KBM-7 (cell line): ENCODE measurements around the gene OR5AU1.
"Not testable (repeated sequence)": the region's sequence is repeated elsewhere in the genome, so short reads cannot be mapped to it uniquely, and the experiment has no call there.

Source experiments
- DNase-seq: peaks from one replicate; pipeline ENCODE4 v3.0.0-alpha.2; 2015
- in situ Hi-C: fragments of 300-500 bp; cut with MboI; formaldehyde crosslinking; loops from 2 replicates; pipeline ENCODE4 v1.14.3; 2020; ENCODE audit warnings: low sequenced_read_pairs, low pct_unique_long_range_greater_than_20kb, mixed read lengths

Gene OR5AU1

GRCh38 chr14:21184254-21184653, 28.4 kb upstream of the OR5AU1 start:
- no peak for DNase-seq
- in situ Hi-C loops: no loop called here

DNA sequence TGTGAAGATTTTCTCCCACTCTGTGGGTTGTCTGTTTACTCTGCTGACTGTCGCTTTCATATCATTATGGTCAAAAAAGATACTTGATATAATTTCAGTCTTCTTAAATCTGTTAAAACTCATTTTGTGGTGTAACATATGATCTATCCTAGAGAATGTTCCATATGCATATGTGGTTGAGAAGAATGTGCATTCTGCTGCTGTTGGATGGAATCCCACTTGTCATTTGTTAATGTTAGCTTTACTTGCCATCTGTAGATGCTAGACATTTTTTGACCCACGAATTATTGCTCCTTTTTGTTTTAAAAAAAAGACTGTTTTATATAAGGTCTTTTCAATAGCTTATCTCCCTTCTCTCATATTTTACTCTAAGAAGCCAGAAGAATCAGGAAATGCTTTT, 26.3 kb upstream of the OR5AU1 start:
- no peak for DNase-seq
- in situ Hi-C loops: no loop called here

DNA sequence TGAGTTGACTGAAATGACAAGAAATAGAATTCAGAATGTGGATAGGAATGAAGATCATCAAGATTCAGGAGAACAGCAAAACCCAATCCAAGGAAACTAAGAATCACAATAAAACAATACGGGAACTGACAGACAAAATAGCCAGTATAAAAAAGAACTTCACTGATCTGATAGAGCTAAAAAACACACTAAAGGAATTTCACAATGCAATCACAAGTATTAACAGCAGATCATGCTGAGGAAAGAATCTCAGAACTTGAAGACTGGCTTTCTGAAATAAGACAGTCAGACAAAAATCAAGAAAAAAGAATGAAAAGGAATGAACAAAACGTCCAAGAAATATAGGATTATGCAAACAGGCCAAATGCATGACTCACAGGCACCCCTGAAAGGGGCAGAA, 15.3 kb upstream of the OR5AU1 start:
- in situ Hi-C loops: no loop called here
- no peak for DNase-seq

DNA sequence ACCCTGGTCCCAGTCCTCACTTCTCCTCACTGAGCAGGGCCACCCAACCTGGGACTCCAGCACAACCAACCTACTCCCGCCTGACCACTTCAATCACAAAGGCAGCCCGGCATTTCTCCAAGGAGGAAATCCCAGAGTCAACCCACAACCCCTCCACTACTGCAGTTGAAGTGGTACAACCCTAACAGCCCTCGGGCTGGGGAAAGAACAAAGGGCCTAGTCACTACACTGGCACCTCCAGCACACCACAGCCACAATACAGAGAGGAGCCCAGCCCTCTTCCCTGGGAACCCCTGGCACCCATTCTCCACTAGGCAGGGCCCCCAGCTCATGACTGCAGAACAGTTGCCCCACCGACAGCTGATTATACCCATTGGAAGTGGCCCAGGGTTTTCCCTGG, 13.7 kb upstream of the OR5AU1 start:
- in situ Hi-C loops: no loop called here
- no peak for DNase-seq

GRCh38 chr14:21168055-21168454, 12.2 kb upstream of the OR5AU1 start:
- in situ Hi-C loops: no loop called here
- DNase-seq: no peak

GRCh38 chr14:21165670-21166069, 9.8 kb upstream of the OR5AU1 start:
- DNase-seq, in situ Hi-C loops: not testable (repeated sequence)

DNA sequence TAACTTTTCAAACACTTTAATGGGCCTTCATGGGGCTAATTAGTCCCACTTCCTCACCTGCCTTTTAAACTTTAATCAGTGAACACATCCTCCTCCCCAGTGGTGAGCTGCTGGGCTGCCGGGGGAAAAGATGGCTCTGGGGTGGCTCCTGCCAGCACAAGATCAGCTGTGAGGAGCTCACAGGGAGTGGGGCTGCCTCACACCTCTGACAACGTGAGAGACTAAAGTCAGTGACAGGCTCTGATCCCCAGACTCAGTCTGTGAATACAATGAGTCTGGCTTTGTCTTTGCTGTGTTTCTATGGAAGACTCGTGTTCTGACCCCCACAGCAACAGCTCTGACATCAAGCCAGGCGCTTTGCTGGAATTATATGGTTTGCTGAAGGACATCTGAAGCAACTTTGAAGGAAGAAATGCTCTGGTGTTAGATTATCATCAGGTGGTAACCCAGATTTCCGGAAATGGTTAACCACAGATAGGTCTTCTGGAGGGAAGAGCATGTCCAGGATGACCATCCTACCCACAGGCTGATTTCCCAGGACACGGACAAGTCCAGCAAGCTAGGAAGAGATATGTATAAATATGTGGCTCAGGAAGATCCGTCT, 9.2 kb upstream of the OR5AU1 start:
- in situ Hi-C loops: not testable (repeated sequence)
- peak; percentile 9 for DNase-seq

- DNase-seq: no peak
- in situ Hi-C loops: no loop called here
Measured at GRCh38 chr14:21163871-21164291, 8.0 kb upstream of the OR5AU1 start.

GRCh38 chr14:21162081-21162480, 6.2 kb upstream of the OR5AU1 start:
- DNase-seq: no peak
- in situ Hi-C loops: no loop called here

GRCh38 chr14:21160061-21160610, 4.3 kb upstream of the OR5AU1 start:
- DNase-seq: no peak
- in situ Hi-C loops: no loop called here

- in situ Hi-C loops, DNase-seq: not testable (repeated sequence)
Measured at GRCh38 chr14:21158175-21158574, 2.3 kb upstream of the OR5AU1 start.

DNA sequence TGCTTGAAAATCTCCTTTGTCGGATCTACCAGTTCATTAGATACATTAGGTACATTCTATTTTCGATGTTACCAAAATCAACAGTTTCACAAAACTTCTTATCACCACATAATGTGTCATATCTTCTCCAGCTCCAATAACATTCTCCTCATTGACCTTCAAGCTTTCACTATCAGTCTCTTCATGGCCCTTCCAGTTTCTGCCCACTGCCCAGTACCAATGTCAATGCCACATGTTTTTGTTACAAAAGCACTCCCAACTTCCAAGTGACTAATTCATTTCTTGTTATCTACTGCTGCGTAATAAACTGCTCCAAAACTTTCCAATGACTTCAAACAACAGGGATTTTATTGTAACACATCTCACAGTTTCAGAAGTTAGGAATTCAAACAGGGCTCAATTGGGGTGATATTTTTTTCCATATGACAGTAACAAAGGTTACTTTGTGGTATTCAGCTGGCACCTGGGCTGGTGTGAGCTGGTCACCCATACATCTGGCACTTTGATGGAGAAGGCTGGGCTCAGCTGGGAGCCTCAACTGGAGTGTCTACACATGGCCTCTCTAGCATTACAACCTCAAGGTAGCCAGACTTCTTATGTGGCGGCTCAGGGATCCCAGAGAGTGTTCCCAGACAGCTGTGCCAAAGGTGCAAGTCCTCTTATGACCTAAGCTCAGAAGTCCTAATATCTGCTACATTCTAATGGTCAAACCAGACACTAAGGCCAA, 6.1 kb downstream of the OR5AU1 start:
- DNase-seq: no peak
- in situ Hi-C loops: no loop called here

DNA sequence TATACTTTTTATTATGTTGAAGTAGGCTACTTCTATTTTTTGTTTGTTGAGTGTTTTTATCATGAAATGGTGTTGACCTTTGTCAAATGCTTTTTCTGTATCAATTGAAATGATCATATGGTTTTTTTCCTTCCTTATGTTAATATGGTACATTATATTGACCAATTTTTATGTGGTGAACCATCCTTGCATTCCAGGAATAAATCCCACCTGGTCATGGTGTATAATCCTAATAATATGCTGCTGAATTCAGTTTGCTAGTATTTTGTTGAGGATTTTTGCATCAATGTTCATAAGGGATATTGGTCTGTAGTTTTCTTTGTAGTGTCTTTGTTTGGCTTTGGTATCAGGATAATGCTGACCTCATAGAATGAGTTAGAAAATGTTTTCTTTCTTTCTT, 10.4 kb downstream of the OR5AU1 start:
- DNase-seq: no peak
- in situ Hi-C loops: no loop called here

DNA sequence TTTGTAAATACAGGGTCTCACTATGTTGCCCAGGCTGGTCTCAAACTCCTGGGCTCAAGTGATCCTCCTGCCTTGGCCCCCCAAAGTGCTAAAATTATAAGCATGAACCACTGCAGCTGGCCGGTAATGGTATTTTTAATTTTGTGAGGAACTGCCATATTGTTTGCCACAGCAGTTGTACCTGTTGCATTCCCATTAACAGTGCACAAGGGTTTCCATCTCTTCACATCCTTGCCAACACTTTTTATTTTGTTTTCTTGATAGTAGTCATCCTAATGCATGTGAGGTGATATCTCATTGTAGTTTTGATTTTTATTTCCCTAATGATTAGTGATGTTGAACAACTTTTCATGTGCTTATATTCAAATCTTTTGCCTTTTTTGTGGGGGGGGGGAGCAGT, 13.5 kb downstream of the OR5AU1 start:
- no peak for DNase-seq
- in situ Hi-C loops: no loop called here

DNA sequence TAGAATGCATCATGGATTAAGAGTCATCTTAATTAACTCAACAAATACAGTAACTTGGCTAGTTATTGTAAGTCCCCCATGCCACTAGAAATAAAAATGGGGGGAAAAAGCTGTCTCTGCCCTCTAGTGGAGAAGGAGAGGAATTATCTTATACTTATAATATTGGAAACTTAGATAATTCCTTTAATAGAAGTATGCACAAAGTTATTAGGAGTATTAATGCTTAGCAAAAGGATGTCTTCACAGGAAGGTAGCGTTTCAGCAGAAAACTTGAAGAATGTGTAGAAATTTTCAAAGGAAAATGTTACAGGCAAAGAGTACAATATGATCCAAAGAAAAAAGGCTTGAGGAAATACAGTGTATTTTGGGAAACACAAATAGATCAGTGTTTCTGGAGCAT, 19.8 kb downstream of the OR5AU1 start:
- DNase-seq: no peak
- in situ Hi-C loops: no loop called here

DNA sequence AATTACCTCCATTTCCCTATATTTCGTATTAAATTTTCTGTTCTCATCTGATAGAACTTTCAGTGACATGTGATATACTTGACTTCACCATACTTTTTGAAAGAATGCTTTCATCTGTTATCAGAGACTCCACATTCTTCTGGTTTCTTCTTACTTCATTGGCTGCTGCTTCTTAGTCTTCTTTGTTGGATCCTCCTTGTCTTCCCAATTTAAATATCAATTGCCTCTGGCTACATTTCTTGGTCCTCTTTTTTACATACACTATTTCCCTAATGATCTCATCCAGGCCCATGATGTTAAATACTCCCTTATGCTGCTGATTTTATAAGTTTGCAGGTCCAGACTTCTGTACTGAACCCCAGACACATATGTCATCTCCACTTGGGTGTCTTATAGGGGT, 22.0 kb downstream of the OR5AU1 start:
- in situ Hi-C loops: no loop called here
- no peak for DNase-seq

DNA sequence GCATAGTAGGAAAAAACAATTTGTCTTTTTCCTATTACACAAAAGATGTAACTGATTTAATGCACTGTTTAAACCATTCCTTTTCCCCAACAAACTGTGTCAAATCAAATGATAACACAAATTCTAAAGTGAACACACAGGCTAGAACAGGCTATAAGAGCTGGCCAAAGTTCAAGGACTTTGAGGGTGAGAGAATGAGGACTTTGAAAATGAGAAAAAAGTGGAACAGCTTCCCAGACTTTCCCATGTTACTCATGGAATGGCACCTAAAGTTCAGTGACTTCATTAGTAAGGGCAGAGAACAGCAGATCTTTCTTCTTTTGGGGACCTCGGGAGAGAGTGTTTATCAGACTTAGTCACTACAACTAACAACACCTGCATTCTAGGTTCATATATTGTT, 32.4 kb downstream of the OR5AU1 start:
- in situ Hi-C loops: no loop called here
- DNase-seq: no peak

GRCh38 chr14:21121122-21121521, 34.7 kb downstream of the OR5AU1 start:
- no peak for DNase-seq
- in situ Hi-C loops: no loop called here

DNA sequence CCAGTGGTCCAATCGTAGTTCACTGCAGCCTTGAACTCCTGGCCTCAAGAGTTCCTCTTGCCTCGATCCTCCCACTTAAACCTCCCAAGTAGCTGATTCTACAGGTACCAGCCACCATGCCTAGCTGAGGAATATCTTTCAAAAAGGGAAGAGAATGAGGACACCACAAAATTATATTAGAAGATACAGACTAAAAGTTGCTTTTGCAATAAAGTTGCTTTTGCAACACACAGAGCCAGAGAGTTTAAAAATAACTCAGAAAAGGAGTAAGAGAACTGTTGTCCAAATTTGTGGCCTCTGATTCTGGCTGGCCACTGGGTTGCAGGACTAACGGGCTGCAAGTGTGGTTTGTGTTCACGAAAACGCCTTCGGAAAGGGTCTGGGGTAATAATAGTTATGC, 35.2 kb downstream of the OR5AU1 start:
- in situ Hi-C loops: no loop called here
- DNase-seq: no peak

- no peak for DNase-seq
- in situ Hi-C loops: no loop called here
Measured at GRCh38 chr14:21118933-21119332, 36.9 kb downstream of the OR5AU1 start.

GRCh38 chr14:21113369-21113768, 42.5 kb downstream of the OR5AU1 start:
- in situ Hi-C loops: no loop called here
- no peak for DNase-seq
